ENCODE data around the gene PBRM1.

GRCh38 chr3:52649461-52650210 lies 36.1 kb downstream of the PBRM1 start:
- TF ChIP-seq, protein P1, sequence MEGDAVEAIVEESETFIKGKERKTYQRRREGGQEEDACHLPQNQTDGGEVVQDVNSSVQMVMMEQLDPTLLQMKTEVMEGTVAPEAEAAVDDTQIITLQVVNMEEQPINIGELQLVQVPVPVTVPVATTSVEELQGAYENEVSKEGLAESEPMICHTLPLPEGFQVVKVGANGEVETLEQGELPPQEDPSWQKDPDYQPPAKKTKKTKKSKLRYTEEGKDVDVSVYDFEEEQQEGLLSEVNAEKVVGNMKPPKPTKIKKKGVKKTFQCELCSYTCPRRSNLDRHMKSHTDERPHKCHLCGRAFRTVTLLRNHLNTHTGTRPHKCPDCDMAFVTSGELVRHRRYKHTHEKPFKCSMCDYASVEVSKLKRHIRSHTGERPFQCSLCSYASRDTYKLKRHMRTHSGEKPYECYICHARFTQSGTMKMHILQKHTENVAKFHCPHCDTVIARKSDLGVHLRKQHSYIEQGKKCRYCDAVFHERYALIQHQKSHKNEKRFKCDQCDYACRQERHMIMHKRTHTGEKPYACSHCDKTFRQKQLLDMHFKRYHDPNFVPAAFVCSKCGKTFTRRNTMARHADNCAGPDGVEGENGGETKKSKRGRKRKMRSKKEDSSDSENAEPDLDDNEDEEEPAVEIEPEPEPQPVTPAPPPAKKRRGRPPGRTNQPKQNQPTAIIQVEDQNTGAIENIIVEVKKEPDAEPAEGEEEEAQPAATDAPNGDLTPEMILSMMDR (IDR thresholded peaks at IDR 0.05) = no peak
- TF ChIP-seq POLR2A (IDR thresholded peaks at IDR 0.05) = no peak
